Hepatocyte (in vitro differentiated cells): ENCODE results near the gene CENPF. TPM values are rescaled to one million over a fixed set of nuclear protein-coding genes. Genes with fewer than 3 reads are reported as not detected.
A peak's percentile ranks its signal among the peaks of the same experiment; 100 is the strongest.

Experiments
- DNase-seq: peaks from one replicate; pipeline ENCODE4 v3.0.0-alpha.2; 2016; ENCODE audit warnings: low spot score
- H2AFZ ChIP-seq: fragments of 200-600 bp; sonication (generic); 2 replicates; pipeline ENCODE4 v1.6.0; 2016; ENCODE audit warnings: antibody characterized with exemption, mild to moderate bottlenecking
- H3K27ac ChIP-seq: fragments of 200-600 bp; sonication (generic); 2 replicates; pipeline ENCODE4 v1.5.1; 2016; ENCODE audit warnings: mild to moderate bottlenecking
- H3K27me3 ChIP-seq: fragments of 200-600 bp; sonication (generic); 2 replicates; pipeline ENCODE4 v1.6.1; 2016
- H3K36me3 ChIP-seq: fragments of 200-600 bp; sonication (generic); replicated peaks from 2 replicates; pipeline ENCODE4 v1.5.1; 2016; ENCODE audit warnings: low read depth; ENCODE audit not compliant: insufficient read depth
- H3K4me1 ChIP-seq: fragments of 200-600 bp; sonication (generic); 2 replicates; pipeline ENCODE4 v1.5.1; 2016; ENCODE audit warnings: mild to moderate bottlenecking, moderate library complexity; ENCODE audit not compliant: insufficient read depth
- H3K4me2 ChIP-seq: fragments of 200-600 bp; sonication (generic); 2 replicates; pipeline ENCODE4 v1.6.0; 2016
- H3K4me3 ChIP-seq: fragments of 200-600 bp; sonication (generic); 2 replicates; pipeline ENCODE4 v1.5.1; 2016; ENCODE audit warnings: mild to moderate bottlenecking
- H3K79me2 ChIP-seq: fragments of 200-600 bp; sonication (generic); 2 replicates; pipeline ENCODE4 v1.6.0; 2017; ENCODE audit warnings: mild to moderate bottlenecking
- H3K9me2 ChIP-seq: fragments of 200-600 bp; sonication (generic); replicated peaks from 2 replicates; pipeline ENCODE4 v1.6.0; 2017; ENCODE audit warnings: mild to moderate bottlenecking; ENCODE audit not compliant: insufficient read depth
- H3K9me3 ChIP-seq: fragments of 200-600 bp; sonication (generic); 2 replicates; pipeline ENCODE4 v1.5.1; 2016; ENCODE audit warnings: low read depth, mild to moderate bottlenecking
- H4K20me1 ChIP-seq: fragments of 200-600 bp; sonication (generic); 2 replicates; pipeline ENCODE4 v1.6.0; 2016; ENCODE audit warnings: mild to moderate bottlenecking; ENCODE audit not compliant: insufficient read depth, poor library complexity, severe bottlenecking
- EZH2 ChIP-seq: fragments of 200-600 bp; sonication (generic); IDR thresholded peaks from 2 replicates; pipeline ENCODE4 v1.6.1; 2016; ENCODE audit warnings: antibody characterized with exemption, mild to moderate bottlenecking, borderline replicate concordance
- EZH2phosphoT487 ChIP-seq: fragments of 200-600 bp; sonication (generic); IDR thresholded peaks from one replicate; pipeline ENCODE4 v1.6.1; 2018; ENCODE audit warnings: antibody characterized with exemption, mild to moderate bottlenecking, low read depth, moderate library complexity; ENCODE audit not compliant: unreplicated experiment, severe bottlenecking
- WGBS: methylation state at CpG from one replicate; pipeline ENCODE4 v1.1.6; 2016; ENCODE audit warnings: low lambda C conversion rate; ENCODE audit errors: missing lambda C conversion rate; 5-methylcytosine and 5-hydroxymethylcytosine counted together
- polyA plus RNA-seq: library from polyadenylated mRNA; unstranded; fragments of >200 nt; fragmentation: Nextera tagmentation; extraction: Ambion mirVana; gene quantifications from 2 replicates; pipeline ENCODE4 v1.2.1, GENCODE V29; 2016
- total RNA-seq: library from RNA; depleted of rRNA; stranded (reverse); fragments of >200 nt; gene quantifications from 2 replicates; pipeline ENCODE4 v1.2.3, GENCODE V29; 2014
- TF ChIP-seq, protein P1 (sequence below): fragments of 200-600 bp; sonication (generic); IDR thresholded peaks from 2 replicates; pipeline ENCODE4 v1.5.1; 2016; ENCODE audit warnings: antibody characterized with exemption, mild to moderate bottlenecking; ENCODE audit not compliant: poor library complexity

The CENPF gene
- total and polyA plus RNA-seq, 2 experiments from 2014 or later = 8.3 to 16.8 TPM

DNA sequence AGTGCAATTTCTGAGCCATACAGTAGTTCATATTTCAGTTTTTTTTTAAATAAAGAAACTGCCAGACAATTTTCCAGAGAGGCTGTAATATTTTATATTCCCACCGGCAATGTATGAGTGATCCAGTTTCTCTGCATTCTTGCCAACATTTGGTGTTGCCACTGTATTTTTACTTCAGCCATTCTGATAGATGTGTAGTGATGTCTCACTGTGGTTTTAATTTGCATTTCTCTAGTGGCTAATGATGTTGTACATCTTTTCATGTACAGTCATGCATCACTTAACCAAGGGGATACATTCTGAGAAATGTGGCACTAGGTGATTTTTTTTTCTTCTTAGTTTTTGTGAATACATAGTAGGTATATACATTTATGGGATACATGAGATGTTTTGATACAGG is 99.6 kb downstream of the CENPF start:
- TF ChIP-seq, protein P1, sequence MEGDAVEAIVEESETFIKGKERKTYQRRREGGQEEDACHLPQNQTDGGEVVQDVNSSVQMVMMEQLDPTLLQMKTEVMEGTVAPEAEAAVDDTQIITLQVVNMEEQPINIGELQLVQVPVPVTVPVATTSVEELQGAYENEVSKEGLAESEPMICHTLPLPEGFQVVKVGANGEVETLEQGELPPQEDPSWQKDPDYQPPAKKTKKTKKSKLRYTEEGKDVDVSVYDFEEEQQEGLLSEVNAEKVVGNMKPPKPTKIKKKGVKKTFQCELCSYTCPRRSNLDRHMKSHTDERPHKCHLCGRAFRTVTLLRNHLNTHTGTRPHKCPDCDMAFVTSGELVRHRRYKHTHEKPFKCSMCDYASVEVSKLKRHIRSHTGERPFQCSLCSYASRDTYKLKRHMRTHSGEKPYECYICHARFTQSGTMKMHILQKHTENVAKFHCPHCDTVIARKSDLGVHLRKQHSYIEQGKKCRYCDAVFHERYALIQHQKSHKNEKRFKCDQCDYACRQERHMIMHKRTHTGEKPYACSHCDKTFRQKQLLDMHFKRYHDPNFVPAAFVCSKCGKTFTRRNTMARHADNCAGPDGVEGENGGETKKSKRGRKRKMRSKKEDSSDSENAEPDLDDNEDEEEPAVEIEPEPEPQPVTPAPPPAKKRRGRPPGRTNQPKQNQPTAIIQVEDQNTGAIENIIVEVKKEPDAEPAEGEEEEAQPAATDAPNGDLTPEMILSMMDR = no peak
- TF ChIP-seq EZH2 (no peak), EZH2phosphoT487 (no peak)
- no peaks in the 10 kb centered on the region for H3K27me3 ChIP-seq
- no peak overlapping the region for H3K27ac ChIP-seq
- no peak for DNase-seq
- H3K4me3 ChIP-seq = no peak overlapping the region
- 89% methylated on average over 1 of the region's 1 CpG for WGBS
- H2AFZ ChIP-seq = no peak overlapping the region
- H3K36me3 ChIP-seq = no peaks in the 10 kb centered on the region
- no peaks in the 10 kb centered on the region for H3K9me3 ChIP-seq
- no peaks in the 10 kb centered on the region for H3K4me1 ChIP-seq
- no peaks in the 10 kb centered on the region for H3K9me2 ChIP-seq
- H4K20me1 ChIP-seq = no peaks in the 10 kb centered on the region
- no peaks in the 10 kb centered on the region for H3K79me2 ChIP-seq
- H3K4me2 ChIP-seq = no peak overlapping the region

DNA sequence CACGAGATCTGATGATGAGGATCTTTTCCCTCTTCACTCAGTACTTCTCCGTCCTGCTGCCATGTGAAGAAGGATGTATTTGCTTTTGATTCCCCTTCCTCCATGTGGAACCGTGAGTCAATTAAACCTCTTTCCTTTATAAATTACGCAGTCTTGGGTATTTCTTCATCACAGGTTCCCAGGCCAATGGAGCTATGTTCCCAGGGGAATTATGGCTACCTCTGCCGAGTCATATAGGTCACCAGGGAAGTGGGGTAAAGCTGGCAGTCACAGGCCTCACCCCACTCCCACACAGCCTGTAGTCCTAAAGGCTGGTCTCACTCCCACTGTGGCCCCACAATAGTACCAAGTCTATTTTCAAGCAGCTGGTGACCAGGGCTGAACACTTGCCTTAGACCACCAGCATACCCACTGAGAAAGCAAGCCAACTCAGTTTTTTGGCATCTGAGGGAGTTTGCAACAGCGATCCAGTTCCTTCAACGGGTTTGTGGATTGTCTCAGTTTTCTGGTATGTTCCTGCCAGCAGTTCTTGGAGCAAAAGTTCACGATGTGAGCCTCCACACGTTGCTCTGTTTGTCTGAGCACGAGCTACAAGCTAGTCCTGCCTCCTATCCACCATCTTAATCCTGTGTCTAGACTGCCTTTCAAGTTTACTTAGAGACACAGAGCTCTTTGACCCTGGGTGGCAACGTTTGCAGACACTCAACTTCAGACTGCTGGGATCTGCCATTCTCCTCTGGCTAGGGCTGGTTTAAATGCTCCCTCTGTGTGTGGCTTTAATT is 104.5 kb downstream of the CENPF start:
- H3K27ac ChIP-seq = peak overlapping the region; percentile 67
- H3K27me3 ChIP-seq = no peaks in the 10 kb centered on the region
- no peaks in the 10 kb centered on the region for H3K9me3 ChIP-seq
- H3K36me3 ChIP-seq = no peaks in the 10 kb centered on the region
- no peaks in the 10 kb centered on the region for H4K20me1 ChIP-seq
- peak; percentile 50 for DNase-seq
- no peaks in the 10 kb centered on the region for H3K4me1 ChIP-seq
- TF ChIP-seq, protein P1 = no peak
- no peak for TF ChIP-seq EZH2
- TF ChIP-seq EZH2phosphoT487 = no peak
- WGBS = 68% methylated on average over 11 of the region's 11 CpGs
- H3K4me3 ChIP-seq = no peak overlapping the region
- no peaks in the 10 kb centered on the region for H3K79me2 ChIP-seq
- no peaks in the 10 kb centered on the region for H3K9me2 ChIP-seq
- H2AFZ ChIP-seq = peak overlapping the region; percentile 43
- H3K4me2 ChIP-seq = no peak overlapping the region

DNA sequence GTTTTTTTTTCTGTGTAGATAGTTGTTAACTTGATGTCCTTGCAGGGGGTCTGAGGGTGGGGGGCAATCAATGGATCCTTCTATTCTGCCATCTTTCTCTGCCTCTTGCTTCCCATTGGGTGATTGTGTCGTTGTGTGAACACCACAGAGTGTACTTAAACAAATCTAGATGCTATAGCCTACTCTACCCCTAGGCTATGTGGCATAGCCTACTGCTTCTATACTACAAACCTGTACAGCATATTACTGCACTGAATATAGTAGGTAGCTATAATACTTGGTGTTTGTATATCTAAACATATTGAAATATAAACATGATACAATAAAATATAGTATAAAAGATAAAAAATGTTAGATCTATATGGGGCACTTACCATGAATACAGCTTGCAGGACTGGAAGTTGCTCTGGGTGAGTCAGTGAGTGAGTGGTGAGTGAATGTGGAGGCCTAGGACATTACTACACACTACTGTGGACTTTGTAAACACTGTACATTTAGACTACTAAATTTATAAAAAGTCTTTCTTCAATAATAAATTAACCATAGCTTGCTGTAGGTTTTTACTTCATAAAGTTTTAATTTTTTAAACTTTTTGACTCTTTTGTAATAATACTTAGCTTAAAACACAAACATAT is 105.4 kb downstream of the CENPF start:
- no peak for DNase-seq
- TF ChIP-seq EZH2phosphoT487 (no peak), EZH2 (no peak)
- TF ChIP-seq, protein P1 = no peak
- Histone ChIP-seq H3K4me3 (no peak overlapping the region), H3K4me1 (no peaks in the 10 kb centered on the region), H4K20me1 (no peaks in the 10 kb centered on the region), H3K27ac (peak overlapping the region; percentile 67), H3K79me2 (no peaks in the 10 kb centered on the region), H3K27me3 (no peaks in the 10 kb centered on the region), H3K9me2 (no peaks in the 10 kb centered on the region), H2AFZ (no peak overlapping the region), H3K9me3 (no peaks in the 10 kb centered on the region), H3K36me3 (no peaks in the 10 kb centered on the region), H3K4me2 (no peak overlapping the region)
- 81% methylated on average over 1 of the region's 1 CpG for WGBS
